ENCODE data around the gene CEP85. TPM values are rescaled to one million over a fixed set of nuclear protein-coding genes. Genes with fewer than 3 reads are reported as not detected.

The CEP85 gene
- total RNA-seq, 1 experiment from 2014 or later, result 19.7 TPM

DNA sequence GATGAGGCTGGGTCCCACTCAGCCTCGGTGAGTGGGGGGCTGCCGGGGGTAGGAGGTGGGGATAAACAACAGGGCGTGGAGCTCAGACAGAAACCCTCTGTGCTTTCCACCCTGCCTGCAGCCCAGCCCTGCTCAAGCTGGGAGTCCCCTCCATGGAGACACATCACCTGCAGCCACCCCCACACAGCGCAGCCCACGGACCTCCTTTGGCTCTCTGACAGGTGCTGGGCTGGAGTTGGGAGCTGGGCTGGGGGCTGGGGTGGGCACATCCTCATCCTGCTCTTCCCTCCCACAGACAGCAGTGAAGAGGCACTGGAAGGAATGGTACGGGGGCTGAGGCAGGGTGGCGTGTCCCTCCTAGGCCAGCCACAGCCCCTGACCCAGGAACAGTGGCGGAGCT is 45.5 kb upstream of the CEP85 start:
- H3K36me3 ChIP-seq (ENCODE audit: control insufficient read depth, insufficient read depth, low read length), result no peaks in the 10 kb centered on the region; the same call in 1 of the 2 replicates
- intact Hi-C loops (cut with micrococcal nuclease; ENCODE audit: unreplicated experiment), result no loop called here
- H3K9me3 ChIP-seq, result no peaks in the 10 kb centered on the region
- H3K4me3 ChIP-seq (ENCODE audit: low read depth, low read length), result no peak overlapping the region
- peaks cover 5% of the 10 kb centered on the region for H3K36me3 Mint-ChIP-seq (ENCODE audit: insufficient read depth, unreplicated experiment)
- no peak for TF ChIP-seq CTCF (IDR thresholded peaks at IDR 0.05; ENCODE audit: insufficient read depth in 1 of 2, low read depth in 1 of 2, low read length in 1 of 2, severe bottlenecking in 1 of 2, unreplicated experiment in 1 of 2)
- H3K27me3 ChIP-seq (replicated peaks; ENCODE audit: control insufficient read depth, insufficient read depth, low read length), result no peaks in the 10 kb centered on the region
- BruUV-seq (replicated peaks), result no TSS peak
- POLR2A ChIA-PET, result no interaction called here
- no peaks in the 10 kb centered on the region for H3K27me3 Mint-ChIP-seq (ENCODE audit: insufficient read depth, unreplicated experiment)
- no peaks in the 10 kb centered on the region for H3K9me3 Mint-ChIP-seq (ENCODE audit: unreplicated experiment)
- peaks cover 14% of the 10 kb centered on the region for H3K4me1 Mint-ChIP-seq (ENCODE audit: low read depth, unreplicated experiment)
- no peak overlapping the region for H3K27ac Mint-ChIP-seq (ENCODE audit: unreplicated experiment)
- H3K4me3 Mint-ChIP-seq (ENCODE audit: unreplicated experiment), result no peak overlapping the region
- DNase-seq, result no peak
- no peaks in the 10 kb centered on the region for H3K4me1 ChIP-seq
- CTCF ChIA-PET, result interaction anchor here (2.9 kb wide), 1 partner anchor 46 kb away, joined by 36 read pairs; the partner anchor contains the start of gene CEP85

DNA sequence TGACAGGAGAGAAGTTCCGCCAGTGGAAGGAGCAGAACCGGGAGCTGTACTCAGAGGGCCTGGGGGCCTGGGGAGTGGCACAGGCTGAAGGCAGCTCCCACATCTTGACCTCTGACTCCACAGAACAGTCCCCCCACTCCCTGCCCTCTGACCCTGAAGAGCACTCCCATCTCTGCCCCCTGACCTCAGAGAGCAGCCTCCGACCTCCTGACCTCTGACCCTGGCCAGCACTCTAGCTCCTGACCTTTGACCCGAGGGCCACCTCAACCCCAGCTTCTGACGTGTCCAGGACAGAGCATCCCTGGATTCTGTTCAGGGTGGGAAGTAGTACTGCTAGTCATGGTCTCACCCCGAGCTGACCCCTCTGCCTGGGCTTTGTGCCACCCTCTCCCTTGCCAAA is 44.7 kb upstream of the CEP85 start:
- Histone ChIP-seq H3K27me3 (replicated peaks; ENCODE audit: control insufficient read depth, insufficient read depth, low read length) (no peaks in the 10 kb centered on the region), H3K4me3 (ENCODE audit: low read depth, low read length) (no peak overlapping the region), H3K9me3 (no peaks in the 10 kb centered on the region), H3K36me3 (ENCODE audit: control insufficient read depth, insufficient read depth, low read length) (no peaks in the 10 kb centered on the region; the same call in 1 of the 2 replicates), H3K4me1 (no peaks in the 10 kb centered on the region)
- POLR2A ChIA-PET, result no interaction called here
- Mint-ChIP-seq H3K9me3 (ENCODE audit: unreplicated experiment) (no peaks in the 10 kb centered on the region), H3K4me1 (ENCODE audit: low read depth, unreplicated experiment) (peaks cover 14% of the 10 kb centered on the region), H3K27me3 (ENCODE audit: insufficient read depth, unreplicated experiment) (no peaks in the 10 kb centered on the region), H3K27ac (ENCODE audit: unreplicated experiment) (no peak overlapping the region), H3K36me3 (ENCODE audit: insufficient read depth, unreplicated experiment) (peaks cover 5% of the 10 kb centered on the region), H3K4me3 (ENCODE audit: unreplicated experiment) (no peak overlapping the region)
- TF ChIP-seq CTCF (IDR thresholded peaks at IDR 0.05; ENCODE audit: insufficient read depth in 1 of 2, low read depth in 1 of 2, low read length in 1 of 2, severe bottlenecking in 1 of 2, unreplicated experiment in 1 of 2), result no peak
- intact Hi-C loops (cut with micrococcal nuclease; ENCODE audit: unreplicated experiment), result no loop called here
- no peak for DNase-seq
- CTCF ChIA-PET, result interaction anchor here (1.5 to 2.9 kb wide), 2 partner anchors 12 to 45 kb away, joined by 4 to 36 read pairs; partner anchors contain the start of genes CEP85 and CNKSR1
- BruUV-seq (replicated peaks), result no TSS peak

DNA sequence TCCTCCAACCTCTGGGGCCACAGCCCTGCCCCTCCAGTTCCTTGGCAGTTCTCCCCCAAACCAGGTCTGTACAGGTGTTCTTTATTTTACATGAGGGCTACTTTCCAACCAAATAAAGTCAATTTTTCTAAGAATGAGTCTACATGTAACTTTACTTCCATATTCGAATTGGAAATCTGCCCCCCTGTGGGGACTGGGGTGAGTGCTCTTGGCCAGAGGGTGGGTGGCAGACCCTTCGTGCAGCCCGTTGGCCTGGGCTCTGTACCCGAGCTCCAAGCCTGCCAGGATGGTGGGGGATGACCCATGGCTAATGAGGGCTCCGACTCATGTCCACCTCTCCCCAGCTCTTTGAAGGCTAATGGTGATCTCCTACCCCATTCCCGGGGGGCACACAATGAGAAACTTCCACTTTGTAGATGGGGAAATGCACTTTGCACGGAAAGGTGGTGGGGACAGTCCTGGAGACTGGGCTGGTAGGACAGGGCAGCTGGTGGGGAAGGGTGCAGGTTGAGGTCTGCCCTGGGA is 44.2 kb upstream of the CEP85 start:
- Mint-ChIP-seq H3K27me3 (ENCODE audit: insufficient read depth, unreplicated experiment) (no peaks in the 10 kb centered on the region), H3K4me1 (ENCODE audit: low read depth, unreplicated experiment) (peaks cover 14% of the 10 kb centered on the region), H3K27ac (ENCODE audit: unreplicated experiment) (no peak overlapping the region), H3K4me3 (ENCODE audit: unreplicated experiment) (no peak overlapping the region), H3K36me3 (ENCODE audit: insufficient read depth, unreplicated experiment) (peaks cover 5% of the 10 kb centered on the region), H3K9me3 (ENCODE audit: unreplicated experiment) (no peaks in the 10 kb centered on the region)
- CTCF ChIA-PET, result interaction anchor here (0.6 to 2.9 kb wide), 8 partner anchors 12 to 169 kb away, joined by 3 to 36 read pairs (median 4); partner anchors contain the start of genes CEP85, CNKSR1 and ZNF593
- H3K4me1 ChIP-seq, result no peaks in the 10 kb centered on the region
- TF ChIP-seq CTCF (IDR thresholded peaks at IDR 0.05; ENCODE audit: insufficient read depth in 1 of 2, low read depth in 1 of 2, low read length in 1 of 2, severe bottlenecking in 1 of 2, unreplicated experiment in 1 of 2), result no peak
- intact Hi-C loops (cut with micrococcal nuclease; ENCODE audit: unreplicated experiment), result loop anchor here (5.0 kb wide), 1 partner anchor 42 kb away; the partner anchor contains the start of gene CEP85
- H3K4me3 ChIP-seq (ENCODE audit: low read depth, low read length), result no peak overlapping the region
- no peaks in the 10 kb centered on the region for H3K27me3 ChIP-seq (replicated peaks; ENCODE audit: control insufficient read depth, insufficient read depth, low read length)
- BruUV-seq (replicated peaks), result no TSS peak
- POLR2A ChIA-PET, result no interaction called here
- no peaks in the 10 kb centered on the region for H3K9me3 ChIP-seq
- DNase-seq, result no peak
- no peaks in the 10 kb centered on the region; the same call in 1 of the 2 replicates for H3K36me3 ChIP-seq (ENCODE audit: control insufficient read depth, insufficient read depth, low read length)

Measured in Caco-2 (cell line).